Heart right ventricle (tissue), 16 donors: ENCODE measurements around the gene MTRF1L. TPM values are rescaled to one million over a fixed set of nuclear protein-coding genes. Genes with fewer than 3 reads are reported as not detected.
A peak's percentile ranks its signal among the peaks of the same experiment; 100 is the strongest.

Experiments used
- ATAC-seq, 8 donors: fragments of 200-7000 bp; cut with Tn5 transposase; one replicate each; pipeline ENCODE4 v1.9.1; 2020; ENCODE audit warnings: mild to moderate bottlenecking in 8 of 8, moderate library complexity in 8 of 8, moderate number of reproducible peaks in 1 of 8
- DNase-seq, 2 donors: peaks; one replicate each; pipeline ENCODE4 v3.0.0-alpha.2; 2020
- H3K27ac ChIP-seq, 10 donors: fragments of 200-600 bp; sonication (generic) in 2 of 10; one replicate each; pipeline versions ENCODE4 v1.5.0 to v1.8.0; 2020 to 2022; ENCODE audit warnings: mild to moderate bottlenecking in 3 of 10
- H3K27me3 ChIP-seq, 7 donors: fragments of 200-600 bp; one replicate each; pipeline ENCODE4 v1.8.0; 2021 to 2022; ENCODE audit warnings: mild to moderate bottlenecking in 2 of 7
- H3K36me3 ChIP-seq, 9 donors: fragments of 200-600 bp; sonication (generic) in 1 of 9; one replicate each; pipeline versions ENCODE4 v1.5.0 to v1.8.0; 2020 to 2022; ENCODE audit warnings: mild to moderate bottlenecking in 2 of 9
- H3K4me1 ChIP-seq, 9 donors: fragments of 200-600 bp; sonication (generic) in 1 of 9; one replicate each; pipeline versions ENCODE4 v1.5.0 to v1.8.0; 2020 to 2022; ENCODE audit warnings: mild to moderate bottlenecking in 4 of 9
- H3K4me3 ChIP-seq, 10 donors: fragments of 200-600 bp; sonication (generic) in 2 of 10; one replicate each; pipeline versions ENCODE4 v1.5.0 to v1.8.0; 2020 to 2022; ENCODE audit warnings: mild to moderate bottlenecking in 7 of 10, moderate library complexity in 2 of 10
- H3K9me3 ChIP-seq, 11 donors: fragments of 200-600 bp in 10 of 11; sonication (generic) in 2 of 11; one replicate each; pipeline versions ENCODE4 v1.5.0 to v1.8.0; 2013 to 2022; ENCODE audit warnings: mild to moderate bottlenecking in 2 of 11, control low read depth in 1 of 11, moderate library complexity in 1 of 11
- WGBS, 2 donors: extraction: QIAGEN DNeasy Blood & Tissue Kit; methylation state at CpG; one replicate each; pipeline ENCODE4 v1.1.7; 2013; ENCODE audit warnings: inconsistent platforms in 1 of 2; 5-methylcytosine and 5-hydroxymethylcytosine counted together
- intact Hi-C, 10 donors: fragments of 100-400 bp; cut with DNase I; formaldehyde crosslinking; loops; one replicate each; pipeline versions ENCODE4 v1.11.1 to v1.14.2; 2022
- polyA plus RNA-seq, 2 donors: library from polyadenylated mRNA; stranded (reverse); fragments of 200-250 nt; gene quantifications; one replicate each; pipeline ENCODE4 v1.2.3, GENCODE V29; 2013
- total RNA-seq, 10 donors: library from RNA; stranded (reverse); fragmentation: NEBNext Ultra II Directional in 3 of 10; extraction: Animal tissue kit (Norgen Biotek cat#: 25700) in 3 of 10; gene quantifications; one replicate each; pipeline versions ENCODE4 v1.2.1 to v1.2.4, GENCODE V29; 2021 to 2023
- TF ChIP-seq, protein P1 (sequence below), 9 donors: fragments of 200-600 bp; sonication (generic) in 2 of 9; IDR thresholded peaks; one replicate each; pipeline versions ENCODE4 v1.5.0 to v1.8.0; 2021 to 2022; ENCODE audit warnings: antibody characterized with exemption in 9 of 9, mild to moderate bottlenecking in 5 of 9, moderate library complexity in 1 of 9
- donor health status: Arrhythmogenic right ventricular cardiomyopathy.
- donor health status: ischemic (EF 13 %, LVEDD 7.1; RV severe dilation, severe dysfunction).
- donor health status: healthy with polysubstance abuse.
- donor health status: DM: no; HTN: yes; CAD: no.
- donor health status: DM: no; HTN: no; CAD: no.
- donor health status: ischemic (EF 25% LVEDD 6.9; RV normal size, moderate dysfunction).
- donor health status: ischemic (EF 25% LVEDD 5.7; RV mildly dilated, moderate dysfunction).
- donor health status: healthy.
- donor health status: DM: yes; HTN: yes; CAD: no.
- donor health status: Ischemic cardiomyopathy.
- donor health status: ischemic (EF 35%, LVEDD 5.7; RV mildly dilated, moderate dysfunction).
- donor health status: nonischemic (EF 11% LVEDD 7.7; RV severe dilation, severe dysfunction).
- donor health status: DM: yes; HTN: yes; CAD: no.
- donor health status: PGD.
- donor health status: ischemic (EF 29% LVEDD 5.4; RV normal size, mild dysfunction).
- donor health status: nonischemic (EF 23%, LVEDD 6.1; RV moderate dilation, normal function).

MTRF1L gene
- total and polyA plus RNA-seq, 12 donors: 13.5 to 44.4 (median 26.1) TPM

DNA sequence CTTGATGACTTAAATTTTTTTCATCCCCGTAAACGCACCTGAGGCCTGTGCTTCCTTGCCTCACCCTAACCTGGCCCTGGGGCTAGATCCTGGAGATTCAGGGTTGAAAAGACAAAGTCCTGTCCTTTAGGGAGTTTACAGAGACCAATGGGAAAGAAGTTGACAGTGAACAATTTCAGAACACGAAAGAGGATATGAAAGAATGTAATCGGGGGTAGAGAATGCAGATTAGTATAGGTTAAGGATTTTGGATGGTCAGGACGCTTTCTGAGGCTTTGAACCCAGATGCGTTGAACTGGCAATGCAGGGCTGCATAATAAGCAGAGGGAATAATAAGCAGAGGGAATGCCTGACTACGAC is 18.0 kb downstream of the MTRF1L start:
- Histone ChIP-seq H3K27me3 (no peaks in the 10 kb centered on the region), H3K9me3 (no peaks in the 10 kb centered on the region), H3K27ac (peak overlapping the region; percentile 82 to 97 (median 92)), H3K4me1 (peaks cover 15 to 42% (median 27%) of the 10 kb centered on the region in 9 donors), H3K36me3 (peaks cover 0 to 11% (median 0%) of the 10 kb centered on the region in 9 donors), H3K4me3 (peak overlapping the region in 9 of 10 donors; percentile 56 to 98 (median 71))
- ATAC-seq (no peak), DNase-seq (no peak)
- intact Hi-C loops: no loop called here
- 10 to 16% methylated on average over 7 of the region's 7 CpGs for WGBS, 2 donors
- TF ChIP-seq, protein P1, sequence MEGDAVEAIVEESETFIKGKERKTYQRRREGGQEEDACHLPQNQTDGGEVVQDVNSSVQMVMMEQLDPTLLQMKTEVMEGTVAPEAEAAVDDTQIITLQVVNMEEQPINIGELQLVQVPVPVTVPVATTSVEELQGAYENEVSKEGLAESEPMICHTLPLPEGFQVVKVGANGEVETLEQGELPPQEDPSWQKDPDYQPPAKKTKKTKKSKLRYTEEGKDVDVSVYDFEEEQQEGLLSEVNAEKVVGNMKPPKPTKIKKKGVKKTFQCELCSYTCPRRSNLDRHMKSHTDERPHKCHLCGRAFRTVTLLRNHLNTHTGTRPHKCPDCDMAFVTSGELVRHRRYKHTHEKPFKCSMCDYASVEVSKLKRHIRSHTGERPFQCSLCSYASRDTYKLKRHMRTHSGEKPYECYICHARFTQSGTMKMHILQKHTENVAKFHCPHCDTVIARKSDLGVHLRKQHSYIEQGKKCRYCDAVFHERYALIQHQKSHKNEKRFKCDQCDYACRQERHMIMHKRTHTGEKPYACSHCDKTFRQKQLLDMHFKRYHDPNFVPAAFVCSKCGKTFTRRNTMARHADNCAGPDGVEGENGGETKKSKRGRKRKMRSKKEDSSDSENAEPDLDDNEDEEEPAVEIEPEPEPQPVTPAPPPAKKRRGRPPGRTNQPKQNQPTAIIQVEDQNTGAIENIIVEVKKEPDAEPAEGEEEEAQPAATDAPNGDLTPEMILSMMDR (IDR thresholded peaks at IDR 0.05): no peak

DNA sequence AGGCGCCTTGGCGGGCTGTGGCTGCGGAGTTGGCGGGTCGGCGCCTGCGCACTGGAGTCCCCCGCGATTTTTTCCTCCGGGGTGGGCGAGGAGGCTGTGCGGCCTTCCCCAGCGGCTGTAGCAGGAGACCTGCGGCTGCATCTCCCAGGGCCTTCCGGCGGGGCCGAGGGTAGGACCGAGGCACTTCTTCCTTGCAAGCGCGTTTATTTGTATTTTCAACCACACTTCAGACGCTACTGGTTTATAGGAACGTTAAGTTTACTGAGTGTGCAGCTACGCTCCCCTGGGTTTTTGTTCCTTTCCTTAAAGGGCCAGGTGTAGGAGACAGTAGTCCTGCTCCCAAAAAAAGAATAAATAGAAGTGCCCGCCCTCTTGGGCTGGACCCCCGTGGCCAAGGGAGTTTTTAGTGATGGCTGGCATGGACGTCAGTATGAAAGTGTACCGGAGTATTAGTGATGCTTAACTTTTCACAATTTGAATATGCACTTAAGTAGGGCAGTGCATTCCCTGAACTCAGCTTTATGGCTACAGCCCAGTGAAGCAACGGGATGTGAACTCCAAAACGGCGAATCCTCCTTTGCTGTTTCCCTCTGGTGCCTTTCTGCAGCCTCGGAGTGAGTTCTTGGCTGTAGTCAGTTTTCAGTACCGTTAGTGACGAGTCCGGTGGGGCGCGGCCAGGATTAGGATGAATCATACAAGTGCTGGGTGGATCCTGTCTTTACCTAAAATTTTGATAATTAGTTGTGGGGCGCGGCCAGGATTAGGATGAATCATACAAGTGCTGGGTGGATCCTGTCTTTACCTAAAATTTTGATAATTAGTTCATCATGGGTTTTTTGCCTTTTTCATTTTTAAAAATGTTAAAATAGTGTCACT is 18.6 kb downstream of the MTRF1L start:
- Histone ChIP-seq H3K36me3 (peaks cover 0 to 11% (median 0%) of the 10 kb centered on the region in 9 donors), H3K27ac (peak overlapping the region; percentile 82 to 97 (median 92)), H3K4me3 (peak overlapping the region; percentile 48 to 98 (median 70)), H3K9me3 (no peaks in the 10 kb centered on the region), H3K4me1 (peaks cover 15 to 47% (median 27%) of the 10 kb centered on the region in 9 donors), H3K27me3 (no peaks in the 10 kb centered on the region)
- WGBS, 2 donors: 0 to 1% methylated on average over 38 of the region's 38 CpGs
- intact Hi-C loops: loop anchor here in 3 of 10 donors (1.0 to 2.0 kb wide), 2 partner anchors 18 to 19 kb away; partner anchors contain the start of gene MTRF1L (in 3 of the 3)
- DNase-seq (peak; percentile 79 to 97), ATAC-seq (peak; percentile 1 to 58 (median 45))
- TF ChIP-seq, protein P1 (IDR thresholded peaks at IDR 0.05): no peak

DNA sequence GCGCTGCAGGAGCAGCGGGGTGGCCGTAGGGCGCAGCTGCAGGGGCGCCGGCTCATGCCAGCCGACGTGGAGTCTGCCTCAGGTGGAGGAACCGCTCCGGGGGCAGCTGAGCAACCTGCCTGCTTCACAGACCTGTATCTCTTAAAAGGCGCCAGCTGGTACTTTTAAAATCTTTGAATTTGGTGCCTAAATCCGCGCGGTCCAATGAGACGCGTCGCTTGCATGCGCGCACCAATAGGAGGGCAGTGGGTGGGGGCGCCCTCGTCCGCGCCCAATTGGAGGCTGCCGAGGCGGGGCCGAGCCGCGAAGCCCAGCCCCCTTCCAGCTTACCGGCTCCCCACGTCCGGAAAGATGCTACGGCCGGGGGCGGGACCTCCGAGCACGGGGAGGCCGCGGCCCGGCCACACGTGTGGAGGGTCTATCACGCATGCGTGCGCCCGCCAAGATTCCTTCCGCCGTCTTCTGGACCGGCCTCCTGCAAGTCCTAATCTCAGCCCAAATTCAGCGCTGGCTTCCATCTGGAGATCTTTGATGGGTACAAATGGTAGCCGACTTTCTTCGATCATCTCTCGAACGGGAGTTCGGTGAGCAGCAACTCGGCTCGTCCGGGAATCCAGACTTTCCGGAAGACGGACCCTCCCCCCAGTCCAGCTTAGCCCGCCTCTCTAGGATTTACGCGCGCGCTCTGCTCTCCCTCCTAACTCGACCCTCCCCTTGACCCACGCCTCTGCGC is 19.4 kb downstream of the MTRF1L start, which contains the start of gene FBXO5:
FBXO5 (minus strand) TSS at position 138 of the 733 bp plus-strand sequence; CDS start at position 56, 82 bp downstream.
- H3K4me1 ChIP-seq: peaks cover 15 to 49% (median 27%) of the 10 kb centered on the region in 9 donors
- peaks cover 0 to 18% (median 0%) of the 10 kb centered on the region in 9 donors for H3K36me3 ChIP-seq
- H3K27me3 ChIP-seq: no peaks in the 10 kb centered on the region
- WGBS, 2 donors: 0 to 1% methylated on average over 66 of the region's 66 CpGs
- peak; percentile 96 to 99 (median 97) for ATAC-seq
- DNase-seq: peak; percentile 97 to 98
- intact Hi-C loops: loop anchor here in 3 of 10 donors (1.0 to 2.0 kb wide), 2 partner anchors 19 to 20 kb away; partner anchors contain the start of gene MTRF1L (in 3 of the 3)
- no peaks in the 10 kb centered on the region for H3K9me3 ChIP-seq
- peak within 1 kb of the TSS; percentile 82 to 97 (median 92) for H3K27ac ChIP-seq
- TF ChIP-seq, protein P1 (IDR thresholded peaks at IDR 0.05): no peak
- H3K4me3 ChIP-seq: peak within 1 kb of the TSS; percentile 52 to 98 (median 70)
